BJ (cell line): ENCODE results near the gene C6. TPM values are rescaled to one million over a fixed set of nuclear protein-coding genes. Genes with fewer than 3 reads are reported as not detected.

Source experiments
- CTCF ChIA-PET: fragments of 350-600 bp; formaldehyde crosslinking; extraction: SDS; loops from one replicate; lab custom pipeline; 2021; ENCODE audit warnings: antibody characterized with exemption, inconsistent platforms; lab: Yijun Ruan, JAX
- POLR2A ChIA-PET: fragments of 300-600 bp; sonication (Branson Sonifier 250); formaldehyde crosslinking; extraction: SDS; loops from one replicate; lab custom pipeline; 2021; ENCODE audit warnings: antibody characterized with exemption; lab: Charles Lee
- DNase-seq: peaks from one replicate; pipeline ENCODE4 v3.0.0-alpha.2; 2011; ENCODE audit warnings: low read depth
- H3K27me3 ChIP-seq: 2 replicates; pipeline ENCODE4 v1.6.0; 2011; ENCODE audit warnings: low read length; ENCODE audit not compliant: control insufficient read depth, insufficient read depth
- H3K36me3 ChIP-seq: 2 replicates; pipeline ENCODE4 v1.5.1; 2011; ENCODE audit warnings: low read length; ENCODE audit not compliant: control insufficient read depth, insufficient read depth
- H3K4me3 ChIP-seq: 2 replicates; pipeline ENCODE4 v1.5.1; 2011; ENCODE audit warnings: low read depth, mild to moderate bottlenecking, control low read depth, low read length
- CTCF ChIP-seq: IDR thresholded peaks from 2 replicates; pipeline ENCODE4 v1.5.1; 2011; ENCODE audit warnings: low read depth, mild to moderate bottlenecking, control low read depth, inconsistent platforms, low read length, moderate library complexity; ENCODE audit not compliant: insufficient read depth
- polyA plus RNA-seq: library from polyadenylated mRNA; depleted of rRNA; stranded (reverse); fragments of >200 nt; gene quantifications from 2 replicates; pipeline ENCODE4 v1.2.3, GENCODE V29; 2011

C6 gene
- polyA plus RNA-seq, 1 experiment: not detected

DNA sequence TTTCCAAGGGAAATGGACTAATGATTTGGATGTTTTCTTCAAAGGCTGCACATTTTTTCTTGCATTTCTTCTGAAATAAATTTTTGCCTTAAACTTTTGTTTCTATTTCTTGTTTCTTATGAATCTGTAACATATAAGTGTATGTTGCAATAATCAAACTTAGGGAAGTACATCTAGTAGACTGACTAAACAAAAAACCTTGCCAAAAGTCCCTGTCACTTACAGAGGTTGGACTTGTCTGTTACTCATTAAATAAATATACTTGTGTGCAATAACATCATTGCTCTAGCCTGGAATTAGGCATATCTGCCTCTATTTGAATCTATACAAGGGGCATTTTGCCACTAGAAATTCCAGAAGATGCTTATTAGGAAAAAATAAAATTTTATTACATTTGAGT is 56.6 kb downstream of the C6 start:
- ChIA-PET CTCF (no interaction called here), POLR2A (no interaction called here)
- DNase-seq: no peak
- H3K4me3 ChIP-seq: no peak overlapping the region
- no peaks in the 10 kb centered on the region for H3K27me3 ChIP-seq
- H3K36me3 ChIP-seq: no peaks in the 10 kb centered on the region
- TF ChIP-seq CTCF: no peak

- Histone ChIP-seq H3K4me3 (no peak overlapping the region), H3K36me3 (no peaks in the 10 kb centered on the region), H3K27me3 (no peaks in the 10 kb centered on the region)
- no peak for TF ChIP-seq CTCF
- CTCF ChIA-PET: no interaction called here
- no peak for DNase-seq
- POLR2A ChIA-PET: no interaction called here
Measured at GRCh38 chr5:41154491-41154890, 58.8 kb downstream of the C6 start.

DNA sequence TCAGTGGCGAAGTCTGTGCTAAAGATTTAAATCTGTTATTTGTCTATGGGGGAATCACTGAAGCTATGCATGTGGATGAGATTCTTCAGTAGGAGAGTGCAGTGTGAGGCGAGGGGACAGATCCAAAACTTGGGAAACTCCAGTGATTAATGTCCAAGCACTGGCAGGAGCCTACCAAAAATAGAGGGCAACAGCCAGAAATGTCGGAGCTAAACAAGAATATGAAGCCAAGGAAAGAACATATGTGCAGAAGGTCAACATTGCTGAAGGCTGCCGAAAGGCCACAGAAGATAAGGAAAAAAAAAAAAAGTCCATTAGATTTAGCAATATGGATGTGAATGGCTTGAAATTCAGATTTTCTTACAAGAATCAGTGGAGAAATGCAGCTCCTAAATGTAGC is 61.8 kb downstream of the C6 start:
- H3K4me3 ChIP-seq: no peak overlapping the region
- DNase-seq: no peak
- ChIA-PET CTCF (no interaction called here), POLR2A (no interaction called here)
- TF ChIP-seq CTCF: no peak
- H3K27me3 ChIP-seq: no peaks in the 10 kb centered on the region
- no peaks in the 10 kb centered on the region for H3K36me3 ChIP-seq

DNA sequence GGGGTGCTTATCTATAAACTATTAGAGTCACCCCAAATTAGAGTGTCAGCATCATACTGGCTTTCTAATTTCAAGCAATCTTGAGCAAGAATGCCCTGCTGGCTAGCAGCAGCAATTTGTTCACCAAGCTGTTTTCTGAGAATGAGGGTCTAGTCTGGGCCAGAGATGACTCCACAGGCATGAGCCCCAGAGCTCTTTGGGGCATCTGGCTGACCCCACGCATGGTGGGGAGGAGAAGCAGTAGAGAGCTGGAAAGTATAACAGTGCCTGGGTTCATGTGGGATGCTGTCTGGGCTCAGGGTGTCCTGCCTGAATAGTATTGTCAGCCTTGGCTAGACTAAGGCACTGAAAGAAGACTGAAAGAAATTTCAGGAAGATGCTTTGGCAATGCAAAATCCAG is 64.9 kb downstream of the C6 start:
- no peaks in the 10 kb centered on the region for H3K27me3 ChIP-seq
- TF ChIP-seq CTCF: no peak
- H3K4me3 ChIP-seq: no peak overlapping the region
- CTCF ChIA-PET: interaction anchor here (1.1 kb wide), 1 partner anchor 9 kb away, joined by 4 read pairs; no protein-coding TSS in a partner anchor
- POLR2A ChIA-PET: no interaction called here
- H3K36me3 ChIP-seq: no peaks in the 10 kb centered on the region
- no peak for DNase-seq

DNA sequence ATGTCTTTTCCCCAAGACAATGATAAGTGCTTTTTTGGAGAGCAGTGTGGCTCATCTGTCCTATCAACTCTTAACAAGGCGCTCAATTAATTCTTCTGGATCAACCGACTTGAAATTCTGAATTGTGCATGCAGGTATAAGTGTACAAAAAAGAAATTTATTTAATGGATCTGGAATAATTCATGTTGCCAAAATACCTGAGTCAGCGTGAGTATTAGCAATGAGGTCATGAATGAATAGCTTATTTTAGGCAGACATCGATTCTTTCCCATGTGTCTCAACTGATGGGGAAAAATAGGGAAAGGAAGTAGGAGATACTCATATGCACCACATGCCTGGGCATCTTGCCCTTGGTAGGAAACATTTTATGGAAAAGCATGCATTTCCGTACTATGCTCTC is 68.0 kb downstream of the C6 start:
- TF ChIP-seq CTCF: no peak
- H3K36me3 ChIP-seq: no peaks in the 10 kb centered on the region
- CTCF ChIA-PET: interaction anchor here (0.6 to 0.7 kb wide), 2 partner anchors 169 to 559 kb away, joined by 3 to 5 read pairs; no protein-coding TSS in a partner anchor
- no peak overlapping the region for H3K4me3 ChIP-seq
- H3K27me3 ChIP-seq: no peaks in the 10 kb centered on the region
- POLR2A ChIA-PET: no interaction called here
- DNase-seq: no peak
